K562 (cell line): ENCODE results near the gene ARHGAP31. TPM values are rescaled to one million over a fixed set of nuclear protein-coding genes. Genes with fewer than 3 reads are reported as not detected.
A peak's percentile ranks its signal among the peaks of the same experiment; 100 is the strongest.

ENCODE experiments used
- ATAC-seq: fragments of 200-7000 bp; cut with Tn5 transposase; 3 replicates; pipeline ENCODE4 v1.9.1; 2020; ENCODE audit warnings: moderate library complexity
- BruUV-seq: library from RNA; stranded (reverse); fragments of 400-500 nt; replicated peaks from 2 replicates; lab custom pipeline; 2021; lab: Mats Ljungman, UMichigan
- CTCF ChIA-PET: fragments of 300-600 bp; formaldehyde crosslinking; extraction: SDS; loops from one replicate; lab custom pipeline; 2021; ENCODE audit warnings: low intra/inter-chr PET ratio; lab: Yijun Ruan, JAX
- POLR2A ChIA-PET: fragments of 300-600, 350-650 bp; sonication (Branson Sonifier 250); formaldehyde crosslinking; extraction: SDS; loops from one replicate; lab custom pipeline; 2021; ENCODE audit warnings: antibody characterized with exemption, inconsistent platforms; lab: Yijun Ruan, JAX
- DNase-seq, 4 experiments: peaks; one replicate each; pipeline versions ENCODE4 v3.0.0 to v3.0.0-alpha.2; 2011 to 2018; ENCODE audit warnings: low spot score in 3 of 4, mixed read lengths in 3 of 4; ENCODE audit errors: extremely low read depth in 1 of 4
- FAIRE-seq: peaks from 2 replicates; lab custom pipeline; 2011; peaks lifted over from hg19 to GRCh38; lab: Jason Lieb, UNC
- H2AFZ ChIP-seq: 2 replicates; pipeline ENCODE4 v1.6.0; 2011; ENCODE audit warnings: low read depth, low read length, control low read depth, inconsistent platforms
- H3K27ac ChIP-seq: fragments of 200-600 bp; 3 replicates; pipeline ENCODE4 v1.8.0; 2011; ENCODE audit warnings: low read depth, mild to moderate bottlenecking, control low read depth, inconsistent platforms, low read length, moderate library complexity, mixed read lengths; ENCODE audit errors: extremely low read depth
- H3K27me3 ChIP-seq, 2 experiments: fragments of 300-600 bp in 1 of 2; 2 replicates in 1 of 2; 3 replicates in 1 of 2; pipeline versions ENCODE4 v1.6.0 to v1.8.0; 2011; ENCODE audit warnings: inconsistent platforms in 2 of 2, low read length in 2 of 2, mild to moderate bottlenecking in 1 of 2, mixed read lengths in 1 of 2, moderate library complexity in 1 of 2; ENCODE audit not compliant: control insufficient read depth in 2 of 2, insufficient read depth in 2 of 2
- H3K36me3 ChIP-seq: fragments of 300-600 bp; 3 replicates; pipeline ENCODE4 v1.8.0; 2011; ENCODE audit warnings: mild to moderate bottlenecking, low read length, inconsistent platforms; ENCODE audit not compliant: control insufficient read depth, insufficient read depth
- H3K4me1 ChIP-seq, 2 experiments: fragments of 200-600 bp in 1 of 2; replicated peaks in 1 of 2; 2 replicates in 1 of 2; 3 replicates in 1 of 2; pipeline versions ENCODE4 v1.5.1 to v1.8.0; 2011; ENCODE audit warnings: inconsistent platforms in 2 of 2, low read length in 2 of 2, mild to moderate bottlenecking in 1 of 2, mixed read lengths in 1 of 2, moderate library complexity in 1 of 2; ENCODE audit not compliant: control insufficient read depth in 2 of 2, insufficient read depth in 2 of 2
- H3K4me2 ChIP-seq: 2 replicates; pipeline ENCODE4 v1.6.1; 2011; ENCODE audit warnings: low read length, control low read depth, inconsistent platforms, mixed read lengths; ENCODE audit not compliant: insufficient read depth
- H3K4me3 ChIP-seq: fragments of 200-600 bp; sonication (generic), shearing (Covaris generic); 2 replicates; pipeline ENCODE4 v1.5.1; 2016; ENCODE audit warnings: control low read depth, inconsistent platforms
- H3K79me2 ChIP-seq: fragments of 200-600 bp; 3 replicates; pipeline ENCODE4 v1.8.0; 2011; ENCODE audit warnings: low read length, inconsistent platforms; ENCODE audit not compliant: control insufficient read depth, insufficient read depth
- H3K9ac ChIP-seq, 2 experiments: 2 replicates each; pipeline versions ENCODE4 v1.6.0 to v1.6.1; 2011; ENCODE audit warnings: low read depth in 2 of 2, low read length in 2 of 2, control low read depth in 1 of 2, inconsistent platforms in 1 of 2, mild to moderate bottlenecking in 1 of 2, mixed read lengths in 1 of 2; ENCODE audit not compliant: insufficient read depth in 1 of 2
- H3K9me1 ChIP-seq: one replicate; pipeline ENCODE4 v1.6.0; 2011; ENCODE audit warnings: inconsistent platforms, mild to moderate bottlenecking, low read length, moderate library complexity; ENCODE audit not compliant: control insufficient read depth, insufficient read depth
- H3K9me3 ChIP-seq: replicated peaks from 2 replicates; pipeline ENCODE4 v1.5.1; 2011; ENCODE audit warnings: low read depth, low read length, inconsistent platforms; ENCODE audit not compliant: control insufficient read depth, insufficient read depth
- H4K20me1 ChIP-seq: replicated peaks from 2 replicates; pipeline ENCODE4 v1.6.1; 2011; ENCODE audit warnings: low read length, inconsistent platforms, mixed read lengths; ENCODE audit not compliant: control insufficient read depth, insufficient read depth
- CREM ChIP-seq: IDR thresholded peaks from 2 replicates; pipeline ENCODE4 v1.6.1; 2014; ENCODE audit warnings: antibody characterized with exemption, low read depth
- EP400 ChIP-seq: fragments of 450-650 bp; IDR thresholded peaks from 2 replicates; pipeline ENCODE4 v1.6.1; 2017; ENCODE audit warnings: antibody characterized with exemption, mild to moderate bottlenecking, moderate library complexity
- HDAC1 ChIP-seq, 2 experiments: fragments of 450-650 bp; IDR thresholded peaks; 2 replicates each; pipeline ENCODE4 v1.6.1; 2016 to 2017; ENCODE audit warnings: inconsistent platforms in 1 of 2, mild to moderate bottlenecking in 1 of 2, moderate library complexity in 1 of 2
- HOMEZ ChIP-seq: fragments of 250-450 bp; sonication (Bioruptor Pico); IDR thresholded peaks from 2 replicates; pipeline ENCODE4 v1.4.0; 2020; ENCODE audit warnings: mild to moderate bottlenecking, moderate library complexity
- HOXB6 ChIP-seq: fragments of 250-450 bp; sonication (Bioruptor Pico); IDR thresholded peaks from 2 replicates; pipeline ENCODE4 v1.5.1; 2022; ENCODE audit warnings: mild to moderate bottlenecking, borderline replicate concordance
- KAT7 ChIP-seq: sonication (generic); formaldehyde crosslinking; IDR thresholded peaks from 2 replicates; pipeline ENCODE4 v1.8.0; 2022; ENCODE audit warnings: missing genetic modification reagents, mild to moderate bottlenecking, borderline replicate concordance
- MAFG ChIP-seq: fragments of 450-650 bp; conservative IDR thresholded peaks from 2 replicates; pipeline ENCODE4 v1.6.1; 2016; ENCODE audit warnings: missing genetic modification characterization, missing compliant biosample characterization
- PCBP1 ChIP-seq: fragments of 200-400 bp; formaldehyde crosslinking; IDR thresholded peaks from 2 replicates; pipeline ENCODE4 v1.6.1; 2018; ENCODE audit warnings: mild to moderate bottlenecking, low read depth, low read length; ENCODE audit not compliant: poor library complexity, severe bottlenecking
- POLR2AphosphoS5 ChIP-seq: IDR thresholded peaks from 2 replicates; pipeline ENCODE4 v1.6.1; 2011; ENCODE audit warnings: mild to moderate bottlenecking, low read depth, low read length, moderate library complexity; ENCODE audit not compliant: control insufficient read depth, insufficient read depth
- PRMT5 ChIP-seq: sonication (generic); formaldehyde crosslinking; IDR thresholded peaks from 2 replicates; pipeline ENCODE4 v1.5.0; 2020; ENCODE audit warnings: missing genetic modification reagents
- ZMIZ1 ChIP-seq, 2 experiments: fragments of 150-350 bp in 1 of 2; IDR thresholded peaks; 2 replicates each; pipeline ENCODE4 v1.6.1; 2012 to 2016; ENCODE audit warnings: low read depth in 2 of 2, low read length in 2 of 2, mild to moderate bottlenecking in 1 of 2, moderate library complexity in 1 of 2
- WGBS: fragments of 100-300 bp; shearing (Covaris generic); methylation state at CpG from one replicate; pipeline ENCODE4 v1.1.6; 2016; ENCODE audit warnings: low coverage, mixed read lengths; ENCODE audit not compliant: insufficient coverage; ENCODE audit errors: missing lambda C conversion rate; 5-methylcytosine and 5-hydroxymethylcytosine counted together
- in situ Hi-C: fragments of 300-500 bp; cut with MboI; formaldehyde crosslinking; loops from 4 replicates; pipeline ENCODE4 v1.15.0; 2018; ENCODE audit warnings: inconsistent platforms, mixed read lengths
- intact Hi-C: fragments of 100-400 bp; cut with micrococcal nuclease; formaldehyde crosslinking; loops from 2 replicates; pipeline ENCODE4 v1.14.2; 2022
- polyA plus RNA-seq, 8 experiments: library from polyadenylated mRNA; depleted of rRNA in 4 of 8; stranded (reverse) in 5 of 8; unstranded in 3 of 8; fragments of >200 nt; fragmentation: Nextera tagmentation in 2 of 8; fragmentation: Illumina TruSeq in 1 of 8; extraction: Ambion mirVana in 2 of 8; extraction: Trizol in 1 of 8; gene quantifications; 2 replicates each; pipeline versions ENCODE4 v1.2.1 to v1.2.3, GENCODE V29; 2011 to 2014; ENCODE audit warnings: inconsistent platforms in 1 of 8, missing spikeins in 1 of 8
- total RNA-seq, 7 experiments: library from RNA; depleted of rRNA in 6 of 7; stranded (reverse); fragments of >200 nt in 6 of 7; fragmentation: Illumina TruSeq in 2 of 7; extraction: Trizol in 2 of 7; gene quantifications; 2 replicates each; pipeline versions ENCODE4 v1.2.1 to v1.2.3, GENCODE V29; 2011 to 2021; ENCODE audit warnings: low replicate concordance in 1 of 7
- TF ChIP-seq, protein P1 (sequence below): fragments of 450-650 bp; formaldehyde crosslinking; IDR thresholded peaks from 2 replicates; pipeline ENCODE4 v1.4.0; 2022; ENCODE audit warnings: missing genetic modification characterization
- TF ChIP-seq, protein P2 (sequence below): IDR thresholded peaks from 3 replicates; pipeline ENCODE4 v1.6.1; 2011; ENCODE audit warnings: borderline replicate concordance, mild to moderate bottlenecking, moderate library complexity; ENCODE audit not compliant: insufficient read length; ENCODE audit errors: extremely low read depth

The ARHGAP31 gene
- total and polyA plus RNA-seq, 9 of the 15 experiments (the other 6 are each of a cell fraction or from before 2014, with no cell fraction given): under 0.01 to 0.13 (median 0.06) TPM; not detected in 5

DNA sequence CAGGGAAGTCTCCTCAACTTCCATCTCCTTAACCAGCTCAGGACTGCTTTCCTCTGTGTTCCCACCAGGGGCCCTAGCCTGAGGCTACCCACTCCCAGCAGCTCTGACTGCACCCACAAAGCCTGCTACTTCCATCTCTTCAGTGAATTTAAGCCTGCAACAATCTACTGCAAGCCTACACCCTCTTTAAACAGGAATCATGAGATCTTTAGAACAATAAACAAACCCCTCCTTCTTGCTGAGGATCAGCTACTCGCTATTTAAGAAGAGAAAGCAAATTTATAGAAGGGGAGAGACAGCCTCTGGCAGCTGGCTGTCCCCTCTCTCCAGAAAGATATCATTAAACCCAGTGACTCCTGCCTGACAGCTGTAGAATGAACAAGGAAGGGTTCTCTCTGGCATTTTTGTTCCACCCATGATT lies 51.9 kb downstream of the ARHGAP31 start:
- Histone ChIP-seq H3K9me3 (no peaks in the 10 kb centered on the region), H3K27me3 (peaks cover 3 to 26% of the 10 kb centered on the region in 2 experiments), H3K4me2 (no peak overlapping the region), H3K36me3 (no peaks in the 10 kb centered on the region), H3K79me2 (no peaks in the 10 kb centered on the region), H3K9me1 (no peaks in the 10 kb centered on the region), H3K4me1 (no peaks in the 10 kb centered on the region), H3K27ac (no peak overlapping the region), H2AFZ (no peak overlapping the region), H3K4me3 (no peak overlapping the region), H3K9ac (no peak overlapping the region), H4K20me1 (no peaks in the 10 kb centered on the region)
- 0% methylated on average over 1 of the region's 1 CpG for WGBS
- DNase-seq (no peak), ATAC-seq (peak; percentile 48; the same call in 2 of the 3 replicates), FAIRE-seq (no peak)
- ChIA-PET CTCF (no interaction called here), POLR2A (interaction anchor here (0.8 kb wide), 1 partner anchor 20 kb away, joined by 4 read pairs; no protein-coding TSS in a partner anchor)
- BruUV-seq: no TSS peak
- in situ Hi-C loops: no loop called here
- intact Hi-C loops: no loop called here
- TF ChIP-seq EP400: no peak
- TF ChIP-seq HOXB6: no peak
- no peak for TF ChIP-seq PCBP1
- TF ChIP-seq POLR2AphosphoS5: no peak
- TF ChIP-seq, protein P1, sequence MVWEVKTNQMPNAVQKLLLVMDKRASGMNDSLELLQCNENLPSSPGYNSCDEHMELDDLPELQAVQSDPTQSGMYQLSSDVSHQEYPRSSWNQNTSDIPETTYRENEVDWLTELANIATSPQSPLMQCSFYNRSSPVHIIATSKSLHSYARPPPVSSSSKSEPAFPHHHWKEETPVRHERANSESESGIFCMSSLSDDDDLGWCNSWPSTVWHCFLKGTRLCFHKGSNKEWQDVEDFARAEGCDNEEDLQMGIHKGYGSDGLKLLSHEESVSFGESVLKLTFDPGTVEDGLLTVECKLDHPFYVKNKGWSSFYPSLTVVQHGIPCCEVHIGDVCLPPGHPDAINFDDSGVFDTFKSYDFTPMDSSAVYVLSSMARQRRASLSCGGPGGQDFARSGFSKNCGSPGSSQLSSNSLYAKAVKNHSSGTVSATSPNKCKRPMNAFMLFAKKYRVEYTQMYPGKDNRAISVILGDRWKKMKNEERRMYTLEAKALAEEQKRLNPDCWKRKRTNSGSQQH (CRISPR knock-in tag): no peak
- TF ChIP-seq PRMT5 (CRISPR knock-in tag): no peak
- TF ChIP-seq MAFG: no peak
- TF ChIP-seq, protein P2, sequence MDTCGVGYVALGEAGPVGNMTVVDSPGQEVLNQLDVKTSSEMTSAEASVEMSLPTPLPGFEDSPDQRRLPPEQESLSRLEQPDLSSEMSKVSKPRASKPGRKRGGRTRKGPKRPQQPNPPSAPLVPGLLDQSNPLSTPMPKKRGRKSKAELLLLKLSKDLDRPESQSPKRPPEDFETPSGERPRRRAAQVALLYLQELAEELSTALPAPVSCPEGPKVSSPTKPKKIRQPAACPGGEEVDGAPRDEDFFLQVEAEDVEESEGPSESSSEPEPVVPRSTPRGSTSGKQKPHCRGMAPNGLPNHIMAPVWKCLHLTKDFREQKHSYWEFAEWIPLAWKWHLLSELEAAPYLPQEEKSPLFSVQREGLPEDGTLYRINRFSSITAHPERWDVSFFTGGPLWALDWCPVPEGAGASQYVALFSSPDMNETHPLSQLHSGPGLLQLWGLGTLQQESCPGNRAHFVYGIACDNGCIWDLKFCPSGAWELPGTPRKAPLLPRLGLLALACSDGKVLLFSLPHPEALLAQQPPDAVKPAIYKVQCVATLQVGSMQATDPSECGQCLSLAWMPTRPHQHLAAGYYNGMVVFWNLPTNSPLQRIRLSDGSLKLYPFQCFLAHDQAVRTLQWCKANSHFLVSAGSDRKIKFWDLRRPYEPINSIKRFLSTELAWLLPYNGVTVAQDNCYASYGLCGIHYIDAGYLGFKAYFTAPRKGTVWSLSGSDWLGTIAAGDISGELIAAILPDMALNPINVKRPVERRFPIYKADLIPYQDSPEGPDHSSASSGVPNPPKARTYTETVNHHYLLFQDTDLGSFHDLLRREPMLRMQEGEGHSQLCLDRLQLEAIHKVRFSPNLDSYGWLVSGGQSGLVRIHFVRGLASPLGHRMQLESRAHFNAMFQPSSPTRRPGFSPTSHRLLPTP: no peak
- no peak for TF ChIP-seq CREM
- TF ChIP-seq KAT7 (CRISPR knock-in tag): no peak
- TF ChIP-seq HDAC1 (IDR thresholded peaks at IDR 0.05): no peak
- no peak for TF ChIP-seq ZMIZ1 (IDR thresholded peaks at IDR 0.05; ENCODE audit: low read depth in 2 of 2, low read length in 2 of 2)
- TF ChIP-seq HOMEZ: no peak
